HG03520 (cell line): Measurements from ENCODE around the gene KCNQ2.

Experiments
- ATAC-seq: cut with Tn5 transposase; IDR thresholded peaks from one replicate; pipeline ENCODE4 v1.9.1; 2021; ENCODE audit warnings: mild to moderate bottlenecking, moderate library complexity; ENCODE audit not compliant: unreplicated experiment

KCNQ2 gene

GRCh38 chr20:63471717-63471980 lies 806 bp downstream of the KCNQ2 start:
- no peak for ATAC-seq

- no peak for ATAC-seq
Observed at GRCh38 chr20:63471002-63471716, 1.3 kb downstream of the KCNQ2 start.

- ATAC-seq = no peak
Observed at GRCh38 chr20:63470410-63470809, 2.0 kb downstream of the KCNQ2 start.

GRCh38 chr20:63469713-63470101 lies 2.7 kb downstream of the KCNQ2 start:
- ATAC-seq = no peak

- ATAC-seq = no peak
Observed at GRCh38 chr20:63469019-63469712, 3.3 kb downstream of the KCNQ2 start.

GRCh38 chr20:63468421-63468820 lies 4.0 kb downstream of the KCNQ2 start:
- no peak for ATAC-seq

GRCh38 chr20:63467294-63468083 lies 5.0 kb downstream of the KCNQ2 start:
- no peak for ATAC-seq

- ATAC-seq = no peak
Observed at GRCh38 chr20:63466861-63467260, 5.6 kb downstream of the KCNQ2 start.

- no peak for ATAC-seq
Observed at GRCh38 chr20:63466250-63466825, 6.1 kb downstream of the KCNQ2 start.

GRCh38 chr20:63465380-63466249 lies 6.8 kb downstream of the KCNQ2 start:
- ATAC-seq = no peak

GRCh38 chr20:63464289-63464635 lies 8.2 kb downstream of the KCNQ2 start:
- ATAC-seq = no peak

- no peak for ATAC-seq
Observed at GRCh38 chr20:63463400-63464288, 8.8 kb downstream of the KCNQ2 start.

- no peak for ATAC-seq
Observed at GRCh38 chr20:63462244-63462643, 10.2 kb downstream of the KCNQ2 start.

- ATAC-seq = no peak
Observed at GRCh38 chr20:63461104-63461763, 11.2 kb downstream of the KCNQ2 start.

- ATAC-seq = no peak
Observed at GRCh38 chr20:63459070-63459380, 13.4 kb downstream of the KCNQ2 start.

- ATAC-seq = no peak
Observed at GRCh38 chr20:63458170-63459069, 14.0 kb downstream of the KCNQ2 start.

GRCh38 chr20:63457737-63458136 lies 14.7 kb downstream of the KCNQ2 start:
- no peak for ATAC-seq
